SU-DHL-6 (cell line): Measurements from ENCODE around the gene GRID1.

Experiments
- H2AFZ ChIP-seq: fragments of 200-600 bp; sonication (generic); 2 replicates; pipeline ENCODE4 v1.6.1; 2014; ENCODE audit warnings: low read depth, mild to moderate bottlenecking, moderate library complexity, mixed read lengths, antibody characterized with exemption, low read length; ENCODE audit not compliant: severe bottlenecking
- H3F3A ChIP-seq: fragments of 200-600 bp; shearing (Covaris generic); 2 replicates; pipeline ENCODE4 v1.6.0; 2016; ENCODE audit warnings: antibody characterized with exemption, mild to moderate bottlenecking; ENCODE audit not compliant: insufficient read depth
- H3K27ac ChIP-seq: fragments of 200-600 bp; sonication (generic); 2 replicates; pipeline ENCODE4 v1.5.1; 2016; ENCODE audit warnings: low read depth, mild to moderate bottlenecking, low read length, moderate library complexity, mixed read lengths
- H3K27me3 ChIP-seq: fragments of 200-600 bp; sonication (generic), shearing (Covaris generic); 2 replicates; pipeline ENCODE4 v1.6.0; 2014; ENCODE audit warnings: mild to moderate bottlenecking, low read length
- H3K36me3 ChIP-seq: fragments of 200-600 bp; sonication (generic); 2 replicates; pipeline ENCODE4 v1.6.1; 2014; ENCODE audit warnings: mild to moderate bottlenecking, low read length, mixed read lengths
- H3K4me2 ChIP-seq: fragments of 300-600, 200-600 bp; shearing (Covaris generic), sonication (generic); 2 replicates; pipeline ENCODE4 v1.6.0; 2014; ENCODE audit warnings: low read length, low read depth, mild to moderate bottlenecking; ENCODE audit not compliant: poor library complexity, severe bottlenecking
- H3K4me3 ChIP-seq: fragments of 200-600 bp; sonication (generic); 2 replicates; pipeline ENCODE4 v1.5.1; 2014; ENCODE audit warnings: antibody characterized with exemption, low read length, mild to moderate bottlenecking, mixed read lengths; ENCODE audit not compliant: insufficient read depth, poor library complexity, severe bottlenecking
- H3K79me2 ChIP-seq: fragments of 200-600 bp; sonication (generic); 2 replicates; pipeline ENCODE4 v1.6.1; 2014; ENCODE audit warnings: mild to moderate bottlenecking, low read length, moderate library complexity; ENCODE audit not compliant: insufficient read depth
- H3K9ac ChIP-seq: fragments of 200-600 bp; sonication (generic); 2 replicates; pipeline ENCODE4 v1.7.0; 2014; ENCODE audit warnings: mild to moderate bottlenecking, low read length
- H3K9me2 ChIP-seq: fragments of 200-600 bp; sonication (generic); replicated peaks from 2 replicates; pipeline ENCODE4 v1.6.1; 2014; ENCODE audit warnings: low read length; ENCODE audit not compliant: insufficient read depth
- H3K9me3 ChIP-seq: fragments of 200-600 bp; sonication (generic); 2 replicates; pipeline ENCODE4 v1.6.1; 2014; ENCODE audit warnings: low read length, mixed read lengths; ENCODE audit not compliant: insufficient read depth
- H4K20me1 ChIP-seq: fragments of 200-600 bp; sonication (generic); 2 replicates; pipeline ENCODE4 v1.6.1; 2014; ENCODE audit warnings: low read depth, mild to moderate bottlenecking, antibody characterized with exemption, low read length, moderate library complexity, mixed read lengths
- CTCF ChIP-seq: fragments of 200-600 bp; sonication (generic); IDR thresholded peaks from one replicate; pipeline ENCODE4 v1.5.1; 2017; ENCODE audit warnings: antibody characterized with exemption, mild to moderate bottlenecking, low read length, moderate library complexity; ENCODE audit not compliant: insufficient read depth, poor library complexity, severe bottlenecking
- EZH2phosphoT487 ChIP-seq: fragments of 200-600 bp; sonication (generic), shearing (Covaris generic); conservative IDR thresholded peaks from 2 replicates; pipeline ENCODE4 v1.6.1; 2018; ENCODE audit warnings: mild to moderate bottlenecking, antibody characterized with exemption, low read length, moderate library complexity, mixed read lengths

Gene GRID1

GRCh38 chr10:85635650-85636049 lies 730.9 kb downstream of the GRID1 start:
- Histone ChIP-seq H3K27ac (no peak overlapping the region), H2AFZ (no peak overlapping the region), H3F3A (no peaks in the 10 kb centered on the region), H3K36me3 (no peaks in the 10 kb centered on the region), H3K9me3 (no peaks in the 10 kb centered on the region), H3K27me3 (no peaks in the 10 kb centered on the region), H4K20me1 (no peaks in the 10 kb centered on the region), H3K9me2 (no peaks in the 10 kb centered on the region), H3K79me2 (no peaks in the 10 kb centered on the region), H3K4me2 (no peak overlapping the region), H3K9ac (no peak overlapping the region), H3K4me3 (no peak overlapping the region)
- no peak for TF ChIP-seq EZH2phosphoT487
- TF ChIP-seq CTCF, result no peak

GRCh38 chr10:85624511-85624910 lies 742.1 kb downstream of the GRID1 start:
- Histone ChIP-seq H3F3A (no peaks in the 10 kb centered on the region), H4K20me1 (no peaks in the 10 kb centered on the region), H3K4me2 (no peak overlapping the region), H3K9me2 (no peaks in the 10 kb centered on the region), H3K4me3 (no peak overlapping the region), H3K27ac (no peak overlapping the region), H3K36me3 (no peaks in the 10 kb centered on the region), H3K9ac (no peak overlapping the region), H3K79me2 (no peaks in the 10 kb centered on the region), H3K9me3 (no peaks in the 10 kb centered on the region), H2AFZ (no peak overlapping the region), H3K27me3 (no peaks in the 10 kb centered on the region)
- TF ChIP-seq CTCF (no peak), EZH2phosphoT487 (no peak)

- H3K27ac ChIP-seq, result no peak overlapping the region
- H3K27me3 ChIP-seq, result no peaks in the 10 kb centered on the region
- H3K4me2 ChIP-seq, result no peak overlapping the region
- no peaks in the 10 kb centered on the region for H3K79me2 ChIP-seq
- TF ChIP-seq CTCF (no peak), EZH2phosphoT487 (no peak)
- no peaks in the 10 kb centered on the region for H3K9me3 ChIP-seq
- H3K9me2 ChIP-seq, result no peaks in the 10 kb centered on the region
- no peaks in the 10 kb centered on the region for H3K36me3 ChIP-seq
- no peak overlapping the region for H3K4me3 ChIP-seq
- no peak overlapping the region for H3K9ac ChIP-seq
- H4K20me1 ChIP-seq, result no peaks in the 10 kb centered on the region
- no peak overlapping the region for H2AFZ ChIP-seq
- H3F3A ChIP-seq, result no peaks in the 10 kb centered on the region
Observed at GRCh38 chr10:85623758-85624157, 742.8 kb downstream of the GRID1 start.
